Body of pancreas (tissue), 4 donors: ENCODE results near the gene LMO7.

Experiments
- POLR2A ChIP-seq, 3 donors: fragments of 450-650 bp; IDR thresholded peaks; one replicate each; pipeline ENCODE4 v1.6.1; 2016; ENCODE audit warnings: antibody characterized with exemption in 3 of 3, mild to moderate bottlenecking in 2 of 3
- TF ChIP-seq, protein P1 (sequence below), 7 experiments: fragments of 450-650 bp in 4 of 7; fragments of 200-600 bp in 3 of 7; sonication (generic) in 3 of 7; IDR thresholded peaks; one replicate each; pipeline ENCODE4 v1.5.1; 2016 to 2019; ENCODE audit warnings: antibody characterized with exemption in 7 of 7

DNA sequence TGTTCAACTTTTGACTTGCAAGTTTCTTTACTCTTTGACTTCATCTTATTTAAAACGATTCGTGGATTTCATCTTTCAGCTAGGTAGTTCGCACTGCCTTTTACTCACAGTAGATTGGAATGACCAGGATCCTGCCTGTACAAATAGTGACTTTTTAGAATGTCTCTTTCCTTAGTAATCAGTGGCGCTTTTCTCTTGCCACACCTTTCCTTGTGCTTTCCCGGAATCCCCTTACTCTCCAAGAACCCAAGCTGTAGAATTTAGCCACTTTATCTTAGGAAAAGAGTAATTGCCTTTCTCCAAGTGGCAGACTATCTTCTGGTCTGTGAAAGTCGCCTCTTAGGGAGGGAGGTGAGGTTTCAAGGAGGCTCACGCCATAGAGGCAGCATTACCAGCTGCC lies 123.4 kb downstream of the LMO7 start:
- TF ChIP-seq, protein P1, sequence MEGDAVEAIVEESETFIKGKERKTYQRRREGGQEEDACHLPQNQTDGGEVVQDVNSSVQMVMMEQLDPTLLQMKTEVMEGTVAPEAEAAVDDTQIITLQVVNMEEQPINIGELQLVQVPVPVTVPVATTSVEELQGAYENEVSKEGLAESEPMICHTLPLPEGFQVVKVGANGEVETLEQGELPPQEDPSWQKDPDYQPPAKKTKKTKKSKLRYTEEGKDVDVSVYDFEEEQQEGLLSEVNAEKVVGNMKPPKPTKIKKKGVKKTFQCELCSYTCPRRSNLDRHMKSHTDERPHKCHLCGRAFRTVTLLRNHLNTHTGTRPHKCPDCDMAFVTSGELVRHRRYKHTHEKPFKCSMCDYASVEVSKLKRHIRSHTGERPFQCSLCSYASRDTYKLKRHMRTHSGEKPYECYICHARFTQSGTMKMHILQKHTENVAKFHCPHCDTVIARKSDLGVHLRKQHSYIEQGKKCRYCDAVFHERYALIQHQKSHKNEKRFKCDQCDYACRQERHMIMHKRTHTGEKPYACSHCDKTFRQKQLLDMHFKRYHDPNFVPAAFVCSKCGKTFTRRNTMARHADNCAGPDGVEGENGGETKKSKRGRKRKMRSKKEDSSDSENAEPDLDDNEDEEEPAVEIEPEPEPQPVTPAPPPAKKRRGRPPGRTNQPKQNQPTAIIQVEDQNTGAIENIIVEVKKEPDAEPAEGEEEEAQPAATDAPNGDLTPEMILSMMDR (IDR thresholded peaks at IDR 0.05): no peak
- no peak for TF ChIP-seq POLR2A (IDR thresholded peaks at IDR 0.05)
